ENCODE results near the gene CLCN1. TPM values are rescaled to one million over a fixed set of nuclear protein-coding genes. Genes with fewer than 3 reads are reported as not detected.

Gene CLCN1
- total and polyA plus RNA-seq, 2 of the 4 experiments (the other 2 are of a cell fraction): not detected

DNA sequence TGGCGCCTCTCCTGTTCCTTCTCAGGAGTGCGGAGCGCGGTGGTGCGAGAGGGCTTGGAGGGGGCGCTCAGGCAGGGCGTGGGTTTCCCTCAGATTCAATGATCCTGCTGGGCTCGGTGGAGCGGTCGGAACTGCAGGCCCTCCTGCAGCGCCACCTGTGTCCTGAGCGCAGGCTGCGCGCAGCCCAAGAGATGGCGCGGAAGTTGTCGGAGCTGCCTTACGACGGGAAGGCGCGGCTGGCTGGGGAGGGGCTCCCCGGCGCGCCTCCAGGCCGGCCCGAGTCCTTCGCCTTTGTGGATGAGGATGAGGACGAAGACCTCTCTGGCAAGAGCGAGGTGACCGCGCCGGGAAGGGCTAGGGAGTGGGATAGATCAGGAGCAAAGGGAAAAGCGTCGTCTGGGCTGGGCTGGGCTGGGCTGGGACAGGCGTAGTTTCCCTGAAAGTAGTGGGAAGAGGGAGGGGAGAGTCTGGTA lies 29.6 kb downstream of the CLCN1 start:
- no peak overlapping the region for H3K56ac ChIP-seq (ENCODE audit: extremely low read depth, insufficient read depth, low read length)
- in situ Hi-C loops (cut with MboI; ENCODE audit: low sequenced_read_pairs) (no loop called here), intact Hi-C loops (cut with micrococcal nuclease) (no loop called here), dilution Hi-C loops (cut with HindIII; ENCODE audit: low sequenced_read_pairs, unreplicated experiment) (no loop called here)
- H2AK5ac ChIP-seq (ENCODE audit: low read depth, low read length): no peak overlapping the region
- H2BK5ac ChIP-seq (ENCODE audit: low read depth, low read length, poor library complexity, severe bottlenecking): no peak overlapping the region
- H3K4ac ChIP-seq (ENCODE audit: low read depth, low read length): no peak overlapping the region
- TF ChIP-seq, protein P1, sequence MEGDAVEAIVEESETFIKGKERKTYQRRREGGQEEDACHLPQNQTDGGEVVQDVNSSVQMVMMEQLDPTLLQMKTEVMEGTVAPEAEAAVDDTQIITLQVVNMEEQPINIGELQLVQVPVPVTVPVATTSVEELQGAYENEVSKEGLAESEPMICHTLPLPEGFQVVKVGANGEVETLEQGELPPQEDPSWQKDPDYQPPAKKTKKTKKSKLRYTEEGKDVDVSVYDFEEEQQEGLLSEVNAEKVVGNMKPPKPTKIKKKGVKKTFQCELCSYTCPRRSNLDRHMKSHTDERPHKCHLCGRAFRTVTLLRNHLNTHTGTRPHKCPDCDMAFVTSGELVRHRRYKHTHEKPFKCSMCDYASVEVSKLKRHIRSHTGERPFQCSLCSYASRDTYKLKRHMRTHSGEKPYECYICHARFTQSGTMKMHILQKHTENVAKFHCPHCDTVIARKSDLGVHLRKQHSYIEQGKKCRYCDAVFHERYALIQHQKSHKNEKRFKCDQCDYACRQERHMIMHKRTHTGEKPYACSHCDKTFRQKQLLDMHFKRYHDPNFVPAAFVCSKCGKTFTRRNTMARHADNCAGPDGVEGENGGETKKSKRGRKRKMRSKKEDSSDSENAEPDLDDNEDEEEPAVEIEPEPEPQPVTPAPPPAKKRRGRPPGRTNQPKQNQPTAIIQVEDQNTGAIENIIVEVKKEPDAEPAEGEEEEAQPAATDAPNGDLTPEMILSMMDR (conservative IDR thresholded peaks at IDR 0.05; ENCODE audit: low read depth, low read length): peak; percentile 41
- TF ChIP-seq RFX5 (IDR thresholded peaks at IDR 0.05; ENCODE audit: low read depth, low read length): no peak
- TF ChIP-seq POLR2A (IDR thresholded peaks at IDR 0.05; ENCODE audit: low read depth, low read length): no peak
- no peak for TF ChIP-seq MAFK (IDR thresholded peaks at IDR 0.05; ENCODE audit: low read depth, low read length)
- TF ChIP-seq RCOR1 (IDR thresholded peaks at IDR 0.05; ENCODE audit: insufficient replicate concordance, low read length): no peak
- no peak for TF ChIP-seq SMC3 (IDR thresholded peaks at IDR 0.05; ENCODE audit: low read depth, low read length)
- TF ChIP-seq MXI1 (IDR thresholded peaks at IDR 0.05; ENCODE audit: borderline replicate concordance, low read depth, low read length): no peak
- TF ChIP-seq, protein P2, sequence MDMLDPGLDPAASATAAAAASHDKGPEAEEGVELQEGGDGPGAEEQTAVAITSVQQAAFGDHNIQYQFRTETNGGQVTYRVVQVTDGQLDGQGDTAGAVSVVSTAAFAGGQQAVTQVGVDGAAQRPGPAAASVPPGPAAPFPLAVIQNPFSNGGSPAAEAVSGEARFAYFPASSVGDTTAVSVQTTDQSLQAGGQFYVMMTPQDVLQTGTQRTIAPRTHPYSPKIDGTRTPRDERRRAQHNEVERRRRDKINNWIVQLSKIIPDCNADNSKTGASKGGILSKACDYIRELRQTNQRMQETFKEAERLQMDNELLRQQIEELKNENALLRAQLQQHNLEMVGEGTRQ (IDR thresholded peaks at IDR 0.05; ENCODE audit: low read depth, low read length): no peak
- peak; percentile 37 for TF ChIP-seq RAD21 (IDR thresholded peaks at IDR 0.05; ENCODE audit: low read length)
- TF ChIP-seq CEBPB (IDR thresholded peaks at IDR 0.05; ENCODE audit: low read depth, low read length): no peak
- 8% methylated on average over 18 of the region's 35 CpGs; no CpG with 5 or more reads in 1 of the 2 experiments for WGBS, 2 experiments (ENCODE audit: extremely low coverage in 2 of 2, insufficient read length in 1 of 2)
- H3K9me3 ChIP-seq (ENCODE audit: control insufficient read depth, insufficient read depth, low read length): no peaks in the 10 kb centered on the region
- H2AFZ ChIP-seq (replicated peaks; ENCODE audit: low read length, poor library complexity): peak overlapping the region; percentile 88
- H4K5ac ChIP-seq (ENCODE audit: low read depth, low read length): no peak overlapping the region
- no peak overlapping the region for H4K91ac ChIP-seq (ENCODE audit: insufficient read depth, low read depth, low read length)
- ChIA-PET CTCF (interaction anchor here (1.7 kb wide), 1 partner anchor 11 kb away, joined by 7 read pairs; no protein-coding TSS in a partner anchor), POLR2A (ENCODE audit: unreplicated experiment) (no interaction called here)
- no peaks in the 10 kb centered on the region for H4K20me1 ChIP-seq (ENCODE audit: insufficient read depth, low read length)
- no peak overlapping the region for H2BK15ac ChIP-seq (ENCODE audit: low read depth, low read length)
- no peak overlapping the region for H4K8ac ChIP-seq (ENCODE audit: low read depth in 2 of 2, low read length in 2 of 2)
- BruUV-seq (replicated peaks): no TSS peak
- ATAC-seq (ENCODE audit: low read depth) (peak; percentile 91), DNase-seq (peak; percentile 32)
- no peak overlapping the region for H2AK9ac ChIP-seq (replicated peaks; ENCODE audit: low read depth, low read length, poor library complexity)
- H3K79me1 ChIP-seq (ENCODE audit: low read depth in 1 of 2, low read length in 2 of 2): no peaks in the 10 kb centered on the region
- peak overlapping the region; percentile 43; the same call in 1 of the 2 replicates for H3K4me2 ChIP-seq (ENCODE audit: low read depth, low read length)
- H3K14ac ChIP-seq (replicated peaks; ENCODE audit: low read depth, low read length): no peak overlapping the region
- no peak overlapping the region for H2BK120ac ChIP-seq (ENCODE audit: low read depth, low read length)
- H2BK20ac ChIP-seq (ENCODE audit: low read depth, low read length): no peak overlapping the region
- no peaks in the 10 kb centered on the region for H3K4me1 ChIP-seq (ENCODE audit: control insufficient read depth, insufficient read depth, low read length)
- peaks cover 34% of the 10 kb centered on the region for H3K27me3 ChIP-seq (ENCODE audit: control insufficient read depth, insufficient read depth, low read length)
- no peaks in the 10 kb centered on the region for H3K36me3 ChIP-seq (ENCODE audit: control insufficient read depth, insufficient read depth, low read length)
- H3K9ac ChIP-seq (ENCODE audit: low read depth, low read length): no peak overlapping the region
- H3K18ac ChIP-seq (ENCODE audit: low read depth, low read length): no peak overlapping the region
- H3K4me3 ChIP-seq (ENCODE audit: insufficient read depth, low read depth, low read length): no peak overlapping the region
- no peak overlapping the region for H3K23ac ChIP-seq (ENCODE audit: low read depth, low read length)
- no peak overlapping the region for H3K27ac ChIP-seq (ENCODE audit: insufficient read depth, low read length)
- H3K9me1 ChIP-seq (ENCODE audit: insufficient read depth, low read length): no peaks in the 10 kb centered on the region

All from IMR-90 (cell line).